Head of caudate nucleus (tissue), 42 donors: Measurements from ENCODE around the gene VWA5A.
A peak's percentile ranks its signal among the peaks of the same experiment; 100 is the strongest.
"Not testable (repeated sequence)": the region's sequence is repeated elsewhere in the genome, so short reads cannot be mapped to it uniquely, and the experiment has no call there.

ENCODE experiments used
- DNase-seq, 42 donors: peaks; one replicate each; pipeline versions ENCODE4 v3.0.0 to v3.0.0-alpha.2; 2020 to 2021; ENCODE audit warnings: mixed read lengths in 7 of 42
- intact Hi-C: fragments of 100-400 bp; cut with DNase I; formaldehyde crosslinking; loops from one replicate; pipeline ENCODE4 v1.15.0; 2022

Gene VWA5A

GRCh38 chr11:124085997-124086846 lies 29.0 kb upstream of the VWA5A start:
- intact Hi-C loops, result no loop called here
- DNase-seq, result peak; percentile 43 to 91 (median 74)

- intact Hi-C loops, result no loop called here
Observed at GRCh38 chr11:124090996-124091395, 24.3 kb upstream of the VWA5A start.

GRCh38 chr11:124093330-124093729 lies 21.9 kb upstream of the VWA5A start:
- intact Hi-C loops, result no loop called here

More at GRCh38 chr11:124090996-124091395, 24.3 kb upstream of the VWA5A start:
- no peak for DNase-seq

GRCh38 chr11:124094731-124095130 lies 20.5 kb upstream of the VWA5A start:
- DNase-seq, result peak in 8 of 42 donors; percentile 21 to 75 (median 37)
- intact Hi-C loops, result no loop called here

More at GRCh38 chr11:124093330-124093729, 21.9 kb upstream of the VWA5A start:
- DNase-seq, result no peak

GRCh38 chr11:124096364-124096763 lies 18.9 kb upstream of the VWA5A start:
- intact Hi-C loops, result no loop called here

GRCh38 chr11:124098141-124098540 lies 17.1 kb upstream of the VWA5A start:
- intact Hi-C loops, result no loop called here
- no peak for DNase-seq

More at GRCh38 chr11:124096364-124096763, 18.9 kb upstream of the VWA5A start:
- no peak for DNase-seq

GRCh38 chr11:124101737-124102136 lies 13.5 kb upstream of the VWA5A start:
- intact Hi-C loops, result no loop called here
- no peak for DNase-seq

- no peak for DNase-seq
- intact Hi-C loops, result no loop called here
Observed at GRCh38 chr11:124108156-124108555, 7.1 kb upstream of the VWA5A start.

GRCh38 chr11:124109377-124109776 lies 5.9 kb upstream of the VWA5A start:
- intact Hi-C loops, result no loop called here
- DNase-seq, result no peak

GRCh38 chr11:124110201-124110600 lies 5.0 kb upstream of the VWA5A start:
- intact Hi-C loops, result no loop called here
- no peak for DNase-seq

GRCh38 chr11:124113890-124114289 lies 1.4 kb upstream of the VWA5A start:
- DNase-seq, result no peak
- intact Hi-C loops, result no loop called here

GRCh38 chr11:124115782-124116616 lies 749 bp downstream of the VWA5A start:
- intact Hi-C loops, result no loop called here
- DNase-seq, result peak in 28 of 42 donors; percentile 4 to 54 (median 19)

- intact Hi-C loops, result no loop called here
- no peak for DNase-seq
Observed at GRCh38 chr11:124119103-124119502, 3.9 kb downstream of the VWA5A start.

GRCh38 chr11:124120891-124121290 lies 5.6 kb downstream of the VWA5A start:
- no peak for DNase-seq
- intact Hi-C loops, result no loop called here

- intact Hi-C loops, result no loop called here
- DNase-seq, result no peak
Observed at GRCh38 chr11:124122123-124122522, 6.9 kb downstream of the VWA5A start.

GRCh38 chr11:124123622-124124021 lies 8.4 kb downstream of the VWA5A start:
- intact Hi-C loops, result no loop called here
- DNase-seq, result no peak

GRCh38 chr11:124127134-124127533 lies 11.9 kb downstream of the VWA5A start:
- intact Hi-C loops, result not testable (repeated sequence)

GRCh38 chr11:124143034-124143433 lies 27.8 kb downstream of the VWA5A start:
- intact Hi-C loops, result no loop called here
- no peak for DNase-seq

More at GRCh38 chr11:124127134-124127533, 11.9 kb downstream of the VWA5A start:
- not testable (repeated sequence) for DNase-seq

GRCh38 chr11:124147951-124148350 lies 32.7 kb downstream of the VWA5A start:
- intact Hi-C loops, result no loop called here
- DNase-seq, result no peak

GRCh38 chr11:124150684-124151083 lies 35.4 kb downstream of the VWA5A start:
- DNase-seq, result no peak
- intact Hi-C loops, result no loop called here
